Effector memory CD4-positive, alpha-beta T cell (primary cell): ENCODE measurements around the gene DHRS9.
"Not testable (repeated sequence)": the region's sequence is repeated elsewhere in the genome, so short reads cannot be mapped to it uniquely, and the experiment has no call there.

Experiments
- DNase-seq, 3 donors: peaks; one replicate each; pipeline ENCODE4 v3.0.0-alpha.2; 2020
- H3K27ac ChIP-seq: 2 replicates; pipeline ENCODE4 v1.7.0; 2013; ENCODE audit warnings: mild to moderate bottlenecking, low read length, moderate library complexity; ENCODE audit not compliant: insufficient read depth, poor library complexity, severe bottlenecking
- H3K27me3 ChIP-seq: replicated peaks from 2 replicates; pipeline ENCODE4 v1.7.0; 2013; ENCODE audit warnings: mild to moderate bottlenecking, low read length; ENCODE audit not compliant: insufficient read depth, control insufficient read depth, poor library complexity, severe bottlenecking
- H3K36me3 ChIP-seq: 2 replicates; pipeline ENCODE4 v1.7.0; 2013; ENCODE audit warnings: mild to moderate bottlenecking, low read length, moderate library complexity; ENCODE audit not compliant: control insufficient read depth, insufficient read depth
- H3K4me1 ChIP-seq: 2 replicates; pipeline ENCODE4 v1.7.0; 2013; ENCODE audit warnings: low read length, mild to moderate bottlenecking; ENCODE audit not compliant: control insufficient read depth, insufficient read depth, poor library complexity, severe bottlenecking
- H3K4me3 ChIP-seq: 2 replicates; pipeline ENCODE4 v1.7.0; 2013; ENCODE audit warnings: low read length, low read depth, mild to moderate bottlenecking; ENCODE audit not compliant: insufficient read depth, poor library complexity, severe bottlenecking
- H3K9me3 ChIP-seq: 2 replicates; pipeline ENCODE4 v1.7.0; 2013; ENCODE audit warnings: mild to moderate bottlenecking, low read length, moderate library complexity; ENCODE audit not compliant: control insufficient read depth

The DHRS9 gene

GRCh38 chr2:169119123-169119760 is 49.9 kb downstream of the DHRS9 start:
- no peaks in the 10 kb centered on the region for H3K4me1 ChIP-seq
- H3K27ac ChIP-seq = no peak overlapping the region
- H3K27me3 ChIP-seq = no peaks in the 10 kb centered on the region
- H3K9me3 ChIP-seq = no peaks in the 10 kb centered on the region
- no peaks in the 10 kb centered on the region for H3K36me3 ChIP-seq
- no peak overlapping the region for H3K4me3 ChIP-seq
- no peak for DNase-seq

- no peak for DNase-seq
- no peaks in the 10 kb centered on the region for H3K4me1 ChIP-seq
- H3K4me3 ChIP-seq = no peak overlapping the region
- H3K27ac ChIP-seq = no peak overlapping the region
- H3K36me3 ChIP-seq = no peaks in the 10 kb centered on the region
- H3K9me3 ChIP-seq = no peaks in the 10 kb centered on the region
- no peaks in the 10 kb centered on the region for H3K27me3 ChIP-seq
These were observed 50.5 kb downstream of the DHRS9 start for GRCh38 chr2:169119851-169120250.

GRCh38 chr2:169129703-169130243 is 60.4 kb downstream of the DHRS9 start:
- Histone ChIP-seq H3K4me1 (no peaks in the 10 kb centered on the region), H3K27me3 (no peaks in the 10 kb centered on the region), H3K4me3 (no peak overlapping the region), H3K36me3 (no peaks in the 10 kb centered on the region), H3K9me3 (no peaks in the 10 kb centered on the region), H3K27ac (no peak overlapping the region)
- no peak for DNase-seq

- H3K4me1 ChIP-seq = no peaks in the 10 kb centered on the region
- no peak overlapping the region for H3K27ac ChIP-seq
- H3K27me3 ChIP-seq = no peaks in the 10 kb centered on the region
- H3K4me3 ChIP-seq = no peak overlapping the region
- DNase-seq = no peak
- no peaks in the 10 kb centered on the region for H3K9me3 ChIP-seq
- H3K36me3 ChIP-seq = no peaks in the 10 kb centered on the region
These were observed 62.5 kb downstream of the DHRS9 start for GRCh38 chr2:169131587-169132512.

GRCh38 chr2:169134272-169134671 is 64.9 kb downstream of the DHRS9 start:
- not testable (repeated sequence) for H3K27ac ChIP-seq, H3K4me1 ChIP-seq, H3K27me3 ChIP-seq

GRCh38 chr2:169136428-169136827 is 67.1 kb downstream of the DHRS9 start:
- H3K9me3 ChIP-seq, H3K27me3 ChIP-seq, H3K4me3 ChIP-seq, H3K27ac ChIP-seq, H3K4me1 ChIP-seq, DNase-seq, H3K36me3 ChIP-seq: not testable (repeated sequence)

More at GRCh38 chr2:169134272-169134671, 64.9 kb downstream of the DHRS9 start:
- not testable (repeated sequence) for H3K4me3 ChIP-seq, DNase-seq, H3K9me3 ChIP-seq, H3K36me3 ChIP-seq

- no peak for DNase-seq
- no peak overlapping the region for H3K4me3 ChIP-seq
- no peak overlapping the region for H3K27ac ChIP-seq
- H3K27me3 ChIP-seq = no peaks in the 10 kb centered on the region
- no peaks in the 10 kb centered on the region for H3K9me3 ChIP-seq
- no peaks in the 10 kb centered on the region for H3K36me3 ChIP-seq
- H3K4me1 ChIP-seq = no peaks in the 10 kb centered on the region
These were observed 67.6 kb downstream of the DHRS9 start for GRCh38 chr2:169136885-169137534.

- no peak for DNase-seq
- no peak overlapping the region for H3K4me3 ChIP-seq
These were observed 68.6 kb downstream of the DHRS9 start for GRCh38 chr2:169137924-169138323.

GRCh38 chr2:169139145-169139544 is 69.8 kb downstream of the DHRS9 start:
- no peaks in the 10 kb centered on the region for H3K4me1 ChIP-seq
- H3K4me3 ChIP-seq = no peak overlapping the region
- no peaks in the 10 kb centered on the region for H3K36me3 ChIP-seq
- no peaks in the 10 kb centered on the region for H3K27me3 ChIP-seq
- no peaks in the 10 kb centered on the region for H3K9me3 ChIP-seq
- no peak for DNase-seq
- no peak overlapping the region for H3K27ac ChIP-seq

More at GRCh38 chr2:169137924-169138323, 68.6 kb downstream of the DHRS9 start:
- no peaks in the 10 kb centered on the region for H3K36me3 ChIP-seq
- no peaks in the 10 kb centered on the region for H3K4me1 ChIP-seq
- no peaks in the 10 kb centered on the region for H3K9me3 ChIP-seq
- no peak overlapping the region for H3K27ac ChIP-seq
- H3K27me3 ChIP-seq = no peaks in the 10 kb centered on the region
